ENCODE results near the gene CGRRF1. TPM values are rescaled to one million over a fixed set of nuclear protein-coding genes. Genes with fewer than 3 reads are reported as not detected.
A peak's percentile ranks its signal among the peaks of the same experiment; 100 is the strongest.

The CGRRF1 gene
- total and polyA plus RNA-seq, 9 of the 15 experiments (the other 6 are each of a cell fraction or from before 2014, with no cell fraction given): 2.8 to 15.8 (median 4.6) TPM

GRCh38 chr14:54489318-54489683 is 20.4 kb upstream of the CGRRF1 start (continued):
- TF ChIP-seq NKRF (IDR thresholded peaks at IDR 0.05; ENCODE audit: borderline replicate concordance) (peak; percentile 65; the same call in 1 of the 2 replicates), ASH1L (IDR thresholded peaks at IDR 0.05; ENCODE audit: borderline replicate concordance, low read depth, partially characterized antibody) (peak; percentile 20), MTA2 (IDR thresholded peaks at IDR 0.05; ENCODE audit: low read depth) (0 out of 2 replicates have a peak, but pooled peaks have one; percentile 26), SOX6 (IDR thresholded peaks at IDR 0.05) (no peak), KLF16 (IDR thresholded peaks at IDR 0.05) (no peak), MIER1 (IDR thresholded peaks at IDR 0.05; ENCODE audit: low read depth) (0 out of 2 replicates have a peak, but pooled peaks have one; percentile 46), SMARCA5 (IDR thresholded peaks at IDR 0.05) (peak; percentile 76), HDAC1 (IDR thresholded peaks at IDR 0.05) (peak in 1 of 2 experiments; percentile 69; a peak in 2 of 4 replicates), MLLT1 (IDR thresholded peaks at IDR 0.05) (peak; percentile 61 to 92; a peak in 3 of 4 replicates), ARID1B (IDR thresholded peaks at IDR 0.05) (peak; percentile 52; the same call in 1 of the 2 replicates), CTCFL (IDR thresholded peaks at IDR 0.05; ENCODE audit: borderline replicate concordance, insufficient read depth, low read depth, low read length, poor library complexity, severe bottlenecking) (no peak), HDGF (IDR thresholded peaks at IDR 0.05) (0 out of 2 replicates have a peak, but pooled peaks have one; percentile 61), ZBTB40 (IDR thresholded peaks at IDR 0.05) (peak; percentile 57; the same call in 1 of the 2 replicates), ZBTB40 (CRISPR knock-in tag; IDR thresholded peaks at IDR 0.05) (no peak)

Data from K562 (cell line).